Gastroesophageal sphincter (tissue), 3 donors: ENCODE measurements around the gene SI.

Source experiments
- POLR2A ChIP-seq, 2 donors: fragments of 450-650 bp; IDR thresholded peaks; one replicate each; pipeline ENCODE4 v1.6.1; 2017; ENCODE audit warnings: antibody characterized with exemption in 2 of 2, mild to moderate bottlenecking in 2 of 2, moderate library complexity in 1 of 2
- POLR2AphosphoS5 ChIP-seq: sonication (generic); formaldehyde crosslinking; IDR thresholded peaks from one replicate; pipeline ENCODE4 v1.6.1; 2017; ENCODE audit warnings: antibody characterized with exemption
- TF ChIP-seq, protein P1 (sequence below), 4 experiments: fragments of 200-600 bp in 2 of 4; fragments of 450-650 bp in 2 of 4; sonication (generic) in 1 of 4; IDR thresholded peaks; one replicate each; pipeline ENCODE4 v1.5.1; 2017 to 2019; ENCODE audit warnings: antibody characterized with exemption in 4 of 4, mild to moderate bottlenecking in 2 of 4, moderate library complexity in 2 of 4

DNA sequence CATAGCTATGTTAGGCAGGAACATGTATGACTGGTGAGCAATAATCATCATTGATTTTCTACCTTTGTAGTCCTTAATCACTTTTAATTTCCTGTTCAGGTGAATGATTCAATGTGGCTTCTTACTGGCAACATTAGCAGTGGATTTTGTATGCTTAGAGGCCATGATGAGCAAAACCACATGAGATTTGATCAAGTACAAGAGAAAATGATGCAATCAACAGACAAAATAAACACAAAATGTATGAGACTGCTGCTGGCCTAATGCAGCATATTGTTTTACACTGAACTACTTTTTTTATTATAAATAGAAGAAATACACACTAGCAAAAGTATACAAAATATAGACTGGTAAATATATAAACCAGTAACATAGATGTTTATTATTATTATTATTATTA is 47.5 kb upstream of the SI start:
- TF ChIP-seq, protein P1, sequence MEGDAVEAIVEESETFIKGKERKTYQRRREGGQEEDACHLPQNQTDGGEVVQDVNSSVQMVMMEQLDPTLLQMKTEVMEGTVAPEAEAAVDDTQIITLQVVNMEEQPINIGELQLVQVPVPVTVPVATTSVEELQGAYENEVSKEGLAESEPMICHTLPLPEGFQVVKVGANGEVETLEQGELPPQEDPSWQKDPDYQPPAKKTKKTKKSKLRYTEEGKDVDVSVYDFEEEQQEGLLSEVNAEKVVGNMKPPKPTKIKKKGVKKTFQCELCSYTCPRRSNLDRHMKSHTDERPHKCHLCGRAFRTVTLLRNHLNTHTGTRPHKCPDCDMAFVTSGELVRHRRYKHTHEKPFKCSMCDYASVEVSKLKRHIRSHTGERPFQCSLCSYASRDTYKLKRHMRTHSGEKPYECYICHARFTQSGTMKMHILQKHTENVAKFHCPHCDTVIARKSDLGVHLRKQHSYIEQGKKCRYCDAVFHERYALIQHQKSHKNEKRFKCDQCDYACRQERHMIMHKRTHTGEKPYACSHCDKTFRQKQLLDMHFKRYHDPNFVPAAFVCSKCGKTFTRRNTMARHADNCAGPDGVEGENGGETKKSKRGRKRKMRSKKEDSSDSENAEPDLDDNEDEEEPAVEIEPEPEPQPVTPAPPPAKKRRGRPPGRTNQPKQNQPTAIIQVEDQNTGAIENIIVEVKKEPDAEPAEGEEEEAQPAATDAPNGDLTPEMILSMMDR (IDR thresholded peaks at IDR 0.05) = no peak
- no peak for TF ChIP-seq POLR2A (IDR thresholded peaks at IDR 0.05)
- no peak for TF ChIP-seq POLR2AphosphoS5
